Endodermal cell (in vitro differentiated cells): ENCODE measurements around the gene ALG1. TPM values are rescaled to one million over a fixed set of nuclear protein-coding genes. Genes with fewer than 3 reads are reported as not detected.
"Not testable (repeated sequence)": the region's sequence is repeated elsewhere in the genome, so short reads cannot be mapped to it uniquely, and the experiment has no call there.

Source experiments
- DNase-seq: peaks from one replicate; pipeline ENCODE4 v3.0.0-alpha.2; 2017
- H3K27ac ChIP-seq: 2 replicates; pipeline ENCODE4 v1.5.1; 2013; ENCODE audit warnings: mild to moderate bottlenecking, low read depth, low read length, moderate library complexity
- H3K27me3 ChIP-seq: 2 replicates; pipeline ENCODE4 v1.6.1; 2013; ENCODE audit warnings: mild to moderate bottlenecking, low read length, moderate library complexity; ENCODE audit not compliant: insufficient read depth, control insufficient read depth, poor library complexity, severe bottlenecking
- H3K36me3 ChIP-seq: 2 replicates; pipeline ENCODE4 v1.7.0; 2013; ENCODE audit warnings: mild to moderate bottlenecking, low read length, moderate library complexity; ENCODE audit not compliant: control insufficient read depth, insufficient read depth
- H3K4me1 ChIP-seq: one replicate; pipeline ENCODE4 v1.7.0; 2013; ENCODE audit warnings: low read length; ENCODE audit not compliant: control insufficient read depth, insufficient read depth
- H3K4me3 ChIP-seq: 2 replicates; pipeline ENCODE4 v1.5.1; 2013; ENCODE audit warnings: mild to moderate bottlenecking, low read length, moderate library complexity
- H3K9ac ChIP-seq: 2 replicates; pipeline ENCODE4 v1.6.1; 2013; ENCODE audit warnings: mild to moderate bottlenecking, low read length, moderate library complexity; ENCODE audit not compliant: poor library complexity, severe bottlenecking; ENCODE audit errors: extremely low read depth
- H3K9me3 ChIP-seq: 2 replicates; pipeline ENCODE4 v1.6.1; 2013; ENCODE audit warnings: mild to moderate bottlenecking, low read length, moderate library complexity; ENCODE audit not compliant: control insufficient read depth
- H3K27ac Mint-ChIP-seq: 2 replicates; pipeline ENCODE4 v1.8.0; 2020; ENCODE audit warnings: mixed read lengths
- H3K27me3 Mint-ChIP-seq: 2 replicates; pipeline ENCODE4 v1.8.0; 2021; ENCODE audit warnings: mild to moderate bottlenecking, mixed read lengths; ENCODE audit not compliant: insufficient read depth
- H3K36me3 Mint-ChIP-seq: 2 replicates; pipeline ENCODE4 v1.8.0; 2020; ENCODE audit warnings: low read depth, mixed read lengths
- H3K4me1 Mint-ChIP-seq: 2 replicates; pipeline ENCODE4 v1.8.0; 2020; ENCODE audit warnings: mixed read lengths
- H3K4me3 Mint-ChIP-seq: 2 replicates; pipeline ENCODE4 v1.8.0; 2020; ENCODE audit warnings: mild to moderate bottlenecking, moderate library complexity, mixed read lengths
- H3K9me3 Mint-ChIP-seq: 2 replicates; pipeline ENCODE4 v1.8.0; 2020; ENCODE audit warnings: mild to moderate bottlenecking, mixed read lengths
- CTCF ChIP-seq: fragments of 200-600 bp; sonication (generic); conservative IDR thresholded peaks from 2 replicates; pipeline ENCODE4 v1.5.0; 2021; ENCODE audit warnings: antibody characterized with exemption, mild to moderate bottlenecking
- WGBS, 2 experiments: methylation state at CpG; one replicate each; pipeline versions ENCODE4 v1.1.5 to v1.1.7; 2013; ENCODE audit warnings: missing lambda C conversion rate in 2 of 2, mixed read lengths in 1 of 2; ENCODE audit not compliant: insufficient coverage in 1 of 2, insufficient read length in 1 of 2; 5-methylcytosine and 5-hydroxymethylcytosine counted together
- total RNA-seq, 2 donors: library from RNA; stranded (reverse); fragmentation: NEBNext Ultra II Directional in 1 of 2; extraction: Animal tissue kit (Norgen Biotek cat#: 25700) in 1 of 2; gene quantifications; 2 replicates in 1 of 2; 3 replicates in 1 of 2; pipeline ENCODE4 v1.2.1, GENCODE V29; 2021

ALG1 gene
- total RNA-seq, 2 donors from 2014 or later, result 25.1 to 32.3 TPM

GRCh38 chr16:5075637-5076036, 4.0 kb downstream of the ALG1 start:
- H3K27ac Mint-ChIP-seq, result no peak overlapping the region
- peak; percentile 49 for TF ChIP-seq CTCF
- Histone ChIP-seq H3K4me3 (no peak overlapping the region), H3K4me1 (no peaks in the 10 kb centered on the region), H3K9me3 (no peaks in the 10 kb centered on the region), H3K27me3 (no peaks in the 10 kb centered on the region), H3K36me3 (peaks cover 22% of the 10 kb centered on the region), H3K27ac (no peak overlapping the region), H3K9ac (no peak overlapping the region)
- 89 to 100% methylated on average over 3 to 5 of the region's 5 CpGs for WGBS, 2 experiments
- peak; percentile 81 for DNase-seq
- H3K4me3 Mint-ChIP-seq, result no peak overlapping the region
- H3K9me3 Mint-ChIP-seq, result no peaks in the 10 kb centered on the region
- H3K4me1 Mint-ChIP-seq, result no peaks in the 10 kb centered on the region
- H3K27me3 Mint-ChIP-seq, result no peaks in the 10 kb centered on the region
- H3K36me3 Mint-ChIP-seq, result peaks cover 42% of the 10 kb centered on the region

GRCh38 chr16:5077304-5077703, 5.7 kb downstream of the ALG1 start:
- no peaks in the 10 kb centered on the region for H3K27me3 ChIP-seq
- H3K4me1 Mint-ChIP-seq, result no peaks in the 10 kb centered on the region
- H3K4me3 Mint-ChIP-seq, result no peak overlapping the region
- no peak for DNase-seq
- H3K27ac Mint-ChIP-seq, result no peak overlapping the region
- H3K27ac ChIP-seq, result no peak overlapping the region
- no peak overlapping the region for H3K4me3 ChIP-seq
- peaks cover 46% of the 10 kb centered on the region for H3K36me3 Mint-ChIP-seq
- no peaks in the 10 kb centered on the region for H3K9me3 ChIP-seq
- WGBS, 2 experiments, result 94% methylated on average over 9 to 13 of the region's 13 CpGs
- no peaks in the 10 kb centered on the region for H3K9me3 Mint-ChIP-seq
- TF ChIP-seq CTCF, result no peak
- H3K36me3 ChIP-seq, result peaks cover 22% of the 10 kb centered on the region
- no peaks in the 10 kb centered on the region for H3K27me3 Mint-ChIP-seq
- H3K9ac ChIP-seq, result no peak overlapping the region
- H3K4me1 ChIP-seq, result no peaks in the 10 kb centered on the region

GRCh38 chr16:5078626-5079025, 7.0 kb downstream of the ALG1 start:
- H3K9me3 Mint-ChIP-seq, result no peaks in the 10 kb centered on the region
- H3K4me1 Mint-ChIP-seq, result no peaks in the 10 kb centered on the region
- no peaks in the 10 kb centered on the region for H3K9me3 ChIP-seq
- H3K27ac Mint-ChIP-seq, result no peak overlapping the region
- 89 to 95% methylated on average over 4 to 17 of the region's 17 CpGs for WGBS, 2 experiments
- no peak for DNase-seq
- H3K27me3 ChIP-seq, result no peaks in the 10 kb centered on the region
- no peak for TF ChIP-seq CTCF
- H3K27me3 Mint-ChIP-seq, result no peaks in the 10 kb centered on the region
- no peak overlapping the region for H3K9ac ChIP-seq
- peaks cover 46% of the 10 kb centered on the region for H3K36me3 Mint-ChIP-seq
- H3K4me1 ChIP-seq, result no peaks in the 10 kb centered on the region
- H3K36me3 ChIP-seq, result peaks cover 22% of the 10 kb centered on the region
- H3K27ac ChIP-seq, result no peak overlapping the region
- H3K4me3 ChIP-seq, result no peak overlapping the region
- H3K4me3 Mint-ChIP-seq, result no peak overlapping the region

DNA sequence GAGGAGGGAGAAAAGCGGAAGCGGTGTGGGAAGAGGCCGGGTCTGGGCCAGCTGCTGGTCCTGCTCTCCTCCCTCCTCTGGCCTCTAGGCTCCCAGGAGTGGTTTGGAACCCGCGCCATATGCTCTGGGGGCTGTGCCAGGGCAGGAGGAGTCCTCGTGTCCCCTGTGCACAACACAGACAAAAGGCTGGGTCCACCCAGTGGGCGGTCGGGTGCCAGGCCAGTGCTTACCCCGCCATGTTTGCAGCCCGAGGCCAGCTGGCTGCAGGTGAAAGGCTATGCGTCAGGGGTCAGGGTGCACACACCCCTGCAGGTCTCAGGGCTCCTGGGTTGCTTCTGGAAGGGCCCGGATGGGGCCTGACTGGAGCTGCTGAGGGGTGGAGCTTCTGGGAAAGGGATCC, 8.8 kb downstream of the ALG1 start:
- WGBS, 2 experiments, result 90 to 94% methylated on average over 5 to 12 of the region's 12 CpGs
- not testable (repeated sequence) for H3K27me3 ChIP-seq, H3K4me3 ChIP-seq, H3K9ac ChIP-seq, H3K9me3 ChIP-seq, H3K4me1 Mint-ChIP-seq, H3K4me3 Mint-ChIP-seq, H3K27ac Mint-ChIP-seq, H3K27me3 Mint-ChIP-seq, DNase-seq, H3K9me3 Mint-ChIP-seq, H3K4me1 ChIP-seq, H3K27ac ChIP-seq
- peaks cover 14% of the 10 kb centered on the region for H3K36me3 ChIP-seq
- peaks cover 48% of the 10 kb centered on the region for H3K36me3 Mint-ChIP-seq

DNA sequence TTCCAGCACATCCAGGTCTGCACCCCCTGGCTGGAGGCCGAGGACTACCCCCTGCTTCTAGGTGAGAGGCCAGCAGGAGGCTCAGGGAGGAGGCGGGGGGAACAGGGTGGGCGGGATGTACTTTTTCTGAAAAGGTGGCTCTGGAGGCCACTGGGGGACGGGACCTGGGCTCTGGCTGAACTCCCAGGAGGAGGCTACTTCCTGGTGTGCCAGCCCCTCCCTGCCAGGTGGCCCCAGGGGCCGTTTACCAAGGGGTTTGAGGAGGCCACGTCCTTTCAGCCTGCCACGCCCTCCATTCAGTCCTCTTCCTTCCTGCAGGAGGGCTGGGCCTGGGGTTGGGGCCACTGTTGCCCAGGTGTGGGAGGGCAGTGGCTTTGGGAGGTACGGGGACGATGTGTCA, 9.4 kb downstream of the ALG1 start:
- not testable (repeated sequence) for H3K4me3 Mint-ChIP-seq
- 96% methylated on average over 7 of the region's 9 CpGs; no CpG with 5 or more reads in 1 of the 2 experiments for WGBS, 2 experiments
- H3K36me3 Mint-ChIP-seq, result peaks cover 44% of the 10 kb centered on the region

More for the DNA sequence above, 9.4 kb downstream of the ALG1 start:
- not testable (repeated sequence) for H3K4me1 ChIP-seq, H3K9me3 Mint-ChIP-seq, H3K27me3 Mint-ChIP-seq, H3K36me3 ChIP-seq, H3K4me1 Mint-ChIP-seq, H3K9ac ChIP-seq, H3K27ac Mint-ChIP-seq, H3K4me3 ChIP-seq, H3K27ac ChIP-seq, H3K27me3 ChIP-seq, DNase-seq, H3K9me3 ChIP-seq
